ENCODE results near the gene ZMYND10. TPM values are rescaled to one million over a fixed set of nuclear protein-coding genes. Genes with fewer than 3 reads are reported as not detected.

The ZMYND10 gene
- total RNA-seq, 2 experiments from 2014 or later, result 1.7 to 2.8 TPM

- no peak overlapping the region for H3K4me2 ChIP-seq (ENCODE audit: low read length)
- intact Hi-C loops (cut with micrococcal nuclease; ENCODE audit: unreplicated experiment), result no loop called here
- H2AFZ ChIP-seq (ENCODE audit: low read length), result no peak overlapping the region
- H4K20me1 ChIP-seq (ENCODE audit: insufficient read depth, low read length), result no peaks in the 10 kb centered on the region
- ChIA-PET POLR2A (no interaction called here), CTCF (ENCODE audit: unreplicated experiment) (no interaction called here)
- peaks cover 20% of the 10 kb centered on the region for H3K79me2 ChIP-seq (ENCODE audit: insufficient read depth, low read depth, low read length)
- H3K27ac ChIP-seq (ENCODE audit: low read depth, low read length, poor library complexity, severe bottlenecking), result no peak overlapping the region
- H3K36me3 ChIP-seq (ENCODE audit: insufficient read depth, low read length), result peaks cover 16% of the 10 kb centered on the region
- H3K4me3 ChIP-seq (ENCODE audit: low read depth, low read length, poor library complexity, severe bottlenecking), result no peak overlapping the region
- no peaks in the 10 kb centered on the region for H3K9me3 ChIP-seq (ENCODE audit: low read length)
- H3K9me2 ChIP-seq (ENCODE audit: insufficient read depth, low read length), result no peaks in the 10 kb centered on the region
- BruUV-seq (replicated peaks), result no TSS peak
- peaks cover 15% of the 10 kb centered on the region for H3K4me1 ChIP-seq (ENCODE audit: insufficient read depth, low read length, poor library complexity, severe bottlenecking)
- no peak for DNase-seq (ENCODE audit: low spot score)
- no peak for TF ChIP-seq EZH2phosphoT487 (IDR thresholded peaks at IDR 0.05; ENCODE audit: borderline replicate concordance, low read depth, low read length)
- TF ChIP-seq CTCF (conservative IDR thresholded peaks at IDR 0.05; ENCODE audit: low read length), result no peak
Measured at GRCh38 chr3:50294089-50294488, 51.4 kb downstream of the ZMYND10 start.

DNA sequence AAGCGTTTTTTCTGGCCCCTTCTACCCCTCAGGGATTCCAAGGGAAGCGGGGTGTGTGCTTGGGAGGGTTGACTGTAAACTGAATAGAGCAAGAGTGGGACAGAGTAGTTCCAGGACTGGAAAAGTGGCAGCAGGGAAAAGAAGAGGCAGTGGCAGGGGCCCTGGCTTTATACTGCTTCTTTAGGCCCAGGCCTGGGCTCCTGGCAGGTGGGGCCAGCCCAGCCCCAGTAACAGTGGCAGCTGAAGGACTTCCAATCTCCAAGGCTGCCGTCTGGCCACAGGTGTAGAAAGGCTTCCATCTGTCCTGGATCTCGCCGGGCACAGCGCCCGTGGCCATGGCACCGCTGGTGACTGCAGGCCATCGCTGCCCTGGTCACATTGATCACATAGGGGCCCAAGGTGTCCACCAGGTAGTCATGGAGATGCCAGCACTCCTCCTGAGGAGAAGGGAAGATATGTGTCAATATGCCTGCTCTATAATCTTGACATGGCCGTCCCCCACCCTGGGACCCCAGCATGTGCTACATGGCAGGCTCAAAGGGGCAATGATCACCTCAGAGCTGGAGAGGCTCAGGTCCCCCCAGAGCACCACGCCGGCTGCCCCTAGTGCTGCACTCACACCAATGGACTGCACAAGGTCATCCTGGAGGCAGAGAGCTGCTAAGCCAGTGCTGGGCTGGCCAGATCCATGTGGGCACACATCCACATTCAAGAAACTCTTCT is 52.3 kb downstream of the ZMYND10 start:
- H3K36me3 ChIP-seq (ENCODE audit: insufficient read depth, low read length), result peaks cover 25% of the 10 kb centered on the region
- H2AFZ ChIP-seq (ENCODE audit: low read length), result peak overlapping the region; percentile 65
- no peaks in the 10 kb centered on the region for H3K9me2 ChIP-seq (ENCODE audit: insufficient read depth, low read length)
- ChIA-PET CTCF (ENCODE audit: unreplicated experiment) (interaction anchor here (2.0 kb wide), 1 partner anchor 31 kb away, joined by 5 read pairs; no protein-coding TSS in a partner anchor), POLR2A (interaction anchor here (0.6 to 2.1 kb wide), 2 partner anchors 44 to 1096 kb away, joined by 3 to 10 read pairs; no protein-coding TSS in a partner anchor)
- BruUV-seq (replicated peaks), result no TSS peak
- intact Hi-C loops (cut with micrococcal nuclease; ENCODE audit: unreplicated experiment), result no loop called here
- TF ChIP-seq CTCF (conservative IDR thresholded peaks at IDR 0.05; ENCODE audit: low read length), result no peak
- no peak for TF ChIP-seq EZH2phosphoT487 (IDR thresholded peaks at IDR 0.05; ENCODE audit: borderline replicate concordance, low read depth, low read length)
- H3K4me1 ChIP-seq (ENCODE audit: insufficient read depth, low read length, poor library complexity, severe bottlenecking), result peaks cover 12% of the 10 kb centered on the region
- H3K27ac ChIP-seq (ENCODE audit: low read depth, low read length, poor library complexity, severe bottlenecking), result peak overlapping the region; percentile 32
- no peaks in the 10 kb centered on the region for H4K20me1 ChIP-seq (ENCODE audit: insufficient read depth, low read length)
- H3K4me3 ChIP-seq (ENCODE audit: low read depth, low read length, poor library complexity, severe bottlenecking), result peak overlapping the region; percentile 89
- H3K79me2 ChIP-seq (ENCODE audit: insufficient read depth, low read depth, low read length), result peaks cover 20% of the 10 kb centered on the region
- H3K4me2 ChIP-seq (ENCODE audit: low read length), result peak overlapping the region; percentile 82
- H3K9me3 ChIP-seq (ENCODE audit: low read length), result no peaks in the 10 kb centered on the region
- no peak for DNase-seq (ENCODE audit: low spot score)

Data from OCI-LY7 (cell line).